ENCODE results near the gene C12orf57. TPM values are rescaled to one million over a fixed set of nuclear protein-coding genes. Genes with fewer than 3 reads are reported as not detected.

C12orf57 gene
- total and polyA plus RNA-seq, 2 of the 8 experiments (the other 6 are each of a cell fraction or from before 2014, with no cell fraction given), result 174 to 993 TPM

GRCh38 chr12:6978611-6979011 lies 34.8 kb downstream of the C12orf57 start:
- Histone ChIP-seq H2BK5ac (ENCODE audit: low read depth, low read length) (no peak overlapping the region), H2BK20ac (ENCODE audit: low read length) (no peak overlapping the region), H4K20me1 (replicated peaks in 1 of 2; ENCODE audit: control insufficient read depth in 1 of 2, insufficient read depth in 2 of 2, low read length in 2 of 2) (peaks cover 8 to 9% of the 10 kb centered on the region in 2 experiments), H2BK12ac (ENCODE audit: low read depth, low read length) (no peak overlapping the region), H3K4me3 (ENCODE audit: extremely low read depth in 1 of 4, insufficient read depth in 2 of 4, low read depth in 3 of 4, low read length in 4 of 4) (no peak overlapping the region), H3K4ac (replicated peaks; ENCODE audit: insufficient read length, low read depth, low read length) (no peak overlapping the region), H3K18ac (ENCODE audit: extremely low read depth, low read length) (no peak overlapping the region), H3K79me2 (ENCODE audit: control insufficient read depth in 1 of 2, insufficient read depth in 2 of 2, low read length in 2 of 2) (no peaks in the 10 kb centered on the region), H2BK15ac (ENCODE audit: low read length) (no peak overlapping the region), H4K8ac (ENCODE audit: extremely low read depth, insufficient read depth, low read length) (no peak overlapping the region), H4K5ac (ENCODE audit: insufficient read length, low read depth, low read length) (no peak overlapping the region), H3K27ac (ENCODE audit: low read depth, low read length) (no peak overlapping the region), H3K14ac (ENCODE audit: insufficient read length) (no peak overlapping the region), H3K56ac (replicated peaks; ENCODE audit: insufficient read length, low read depth, low read length) (no peak overlapping the region), H3K79me1 (ENCODE audit: low read depth, low read length) (0 out of 2 replicates have a peak, but pooled peaks cover 2% of the 10 kb centered on the region), H3K9me3 (ENCODE audit: insufficient read depth in 2 of 2, low read depth in 1 of 2, low read length in 1 of 2) (no peaks in the 10 kb centered on the region), H3K36me3 (ENCODE audit: control insufficient read depth in 2 of 4, insufficient read depth in 4 of 4, low read length in 3 of 4) (peaks cover 27 to 84% (median 54%) of the 10 kb centered on the region in 4 experiments), H3K27me3 (replicated peaks in 1 of 4; ENCODE audit: control insufficient read depth in 3 of 4, extremely low read depth in 1 of 4, insufficient read depth in 3 of 4, low read length in 3 of 4) (no peaks in the 10 kb centered on the region), H2BK120ac (replicated peaks; ENCODE audit: low read depth, low read length) (no peak overlapping the region), H3K9ac (replicated peaks in 1 of 4; ENCODE audit: extremely low read depth in 1 of 4, low read depth in 3 of 4, low read length in 3 of 4) (no peak overlapping the region), H3K23ac (ENCODE audit: insufficient read length) (no peak overlapping the region), H4K91ac (replicated peaks; ENCODE audit: insufficient read length, low read length) (no peak overlapping the region), H2AFZ (ENCODE audit: low read length) (no peak overlapping the region), H3K4me1 (replicated peaks in 1 of 4; ENCODE audit: control insufficient read depth in 3 of 4, insufficient read depth in 4 of 4, low read length in 3 of 4) (peaks cover 0 to 6% (median under 1%) of the 10 kb centered on the region in 4 experiments; a peak in 2 of 7 replicates), H3K23me2 (ENCODE audit: low read depth, low read length) (no peaks in the 10 kb centered on the region), H2AK5ac (ENCODE audit: low read depth, low read length) (no peak overlapping the region), H3K4me2 (ENCODE audit: insufficient read depth in 1 of 2, low read depth in 2 of 2, low read length in 2 of 2) (no peak overlapping the region)
- 86% methylated on average over 3 of the region's 3 CpGs; no CpG with 5 or more reads in 1 of the 2 experiments for WGBS, 2 experiments (ENCODE audit: extremely low coverage in 1 of 2, insufficient coverage in 1 of 2, insufficient read length in 1 of 2, insufficient replicate concordance in 2 of 2, low coverage in 1 of 2, low lambda C conversion rate in 2 of 2, missing lambda C conversion rate in 1 of 2)
- TF ChIP-seq POU5F1 (IDR thresholded peaks at IDR 0.05; ENCODE audit: low read depth, low read length) (no peak), POLR2A (IDR thresholded peaks at IDR 0.05; ENCODE audit: control extremely low read depth in 1 of 2, low read depth in 2 of 2, low read length in 2 of 2) (peak in 1 of 2 experiments; percentile 18; a peak in 2 of 3 replicates)
- POLR2A ChIA-PET (ENCODE audit: partially characterized antibody), result interaction anchor here (1.1 to 30.5 kb wide), 12 partner anchors 10 to 152 kb away, joined by 3 to 1596 read pairs (median 4); partner anchors contain the start of genes ATN1, C12orf57, CLSTN3 and PTPN6
- FAIRE-seq, result no peak
- CTCF ChIA-PET (ENCODE audit: partially characterized antibody), result interaction anchor here (0.8 to 1.4 kb wide), 5 partner anchors 12 to 112 kb away, joined by 3 to 4 read pairs (median 3); no protein-coding TSS in a partner anchor
- DNase-seq (ENCODE audit: low read depth in 1 of 2, low spot score in 2 of 2), result no peak

All from H1 (cell line).